Heart left ventricle (tissue), 13 donors: ENCODE data around the gene S100A16.

Source experiments
- POLR2A ChIP-seq, 2 donors: fragments of 450-650 bp; IDR thresholded peaks; one replicate each; pipeline ENCODE4 v1.6.1; 2017; ENCODE audit warnings: antibody characterized with exemption in 2 of 2, mild to moderate bottlenecking in 2 of 2, moderate library complexity in 2 of 2
- TF ChIP-seq, protein P1 (sequence below), 12 donors: fragments of 200-600 bp; sonication (generic) in 4 of 12; IDR thresholded peaks; one replicate each; pipeline versions ENCODE4 v1.5.0 to v1.8.0; 2018 to 2022; ENCODE audit warnings: antibody characterized with exemption in 12 of 12, mild to moderate bottlenecking in 5 of 12
- donor health status: ischemic (EF 13 %, LVEDD 7.1; RV severe dilation, severe dysfunction).
- donor health status: DM: no; HTN: yes; CAD: no.
- donor health status: DM: no; HTN: no; CAD: no.
- donor health status: ischemic (EF 25% LVEDD 6.9; RV normal size, moderate dysfunction).
- donor health status: ischemic (EF 25% LVEDD 5.7; RV mildly dilated, moderate dysfunction).
- donor health status: ischemic (EF 35%, LVEDD 5.7; RV mildly dilated, moderate dysfunction).
- donor health status: nonischemic (EF 11% LVEDD 7.7; RV severe dilation, severe dysfunction).
- donor health status: DM: yes; HTN: yes; CAD: no.
- donor health status: PGD.
- donor health status: ischemic (EF 29% LVEDD 5.4; RV normal size, mild dysfunction).
- donor health status: nonischemic (EF 23%, LVEDD 6.1; RV moderate dilation, normal function).

DNA sequence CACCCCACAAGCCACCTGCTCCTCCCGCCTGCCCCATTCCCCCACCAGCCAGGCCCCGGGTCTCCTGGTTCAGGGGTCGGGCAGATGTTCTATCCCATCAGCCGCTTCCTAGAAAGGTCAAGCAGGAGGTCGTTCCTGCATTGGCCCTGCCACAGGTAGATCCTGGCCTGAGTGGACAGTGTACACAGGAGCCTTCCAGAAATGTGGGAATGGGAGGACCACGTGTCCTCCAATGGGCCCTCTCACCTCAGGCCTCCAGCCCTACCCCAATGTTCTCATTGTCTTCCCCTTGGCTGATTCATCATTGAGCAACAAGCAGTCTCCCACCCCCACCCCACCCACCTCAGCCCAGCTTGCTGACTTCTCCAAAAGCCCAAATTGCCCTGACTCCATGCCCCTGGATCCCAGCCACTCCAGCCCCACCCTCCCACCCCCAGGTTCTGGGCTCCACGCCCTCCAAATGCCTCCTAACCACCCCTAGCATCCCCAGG is 2.1 kb downstream of the S100A16 start:
- TF ChIP-seq, protein P1, sequence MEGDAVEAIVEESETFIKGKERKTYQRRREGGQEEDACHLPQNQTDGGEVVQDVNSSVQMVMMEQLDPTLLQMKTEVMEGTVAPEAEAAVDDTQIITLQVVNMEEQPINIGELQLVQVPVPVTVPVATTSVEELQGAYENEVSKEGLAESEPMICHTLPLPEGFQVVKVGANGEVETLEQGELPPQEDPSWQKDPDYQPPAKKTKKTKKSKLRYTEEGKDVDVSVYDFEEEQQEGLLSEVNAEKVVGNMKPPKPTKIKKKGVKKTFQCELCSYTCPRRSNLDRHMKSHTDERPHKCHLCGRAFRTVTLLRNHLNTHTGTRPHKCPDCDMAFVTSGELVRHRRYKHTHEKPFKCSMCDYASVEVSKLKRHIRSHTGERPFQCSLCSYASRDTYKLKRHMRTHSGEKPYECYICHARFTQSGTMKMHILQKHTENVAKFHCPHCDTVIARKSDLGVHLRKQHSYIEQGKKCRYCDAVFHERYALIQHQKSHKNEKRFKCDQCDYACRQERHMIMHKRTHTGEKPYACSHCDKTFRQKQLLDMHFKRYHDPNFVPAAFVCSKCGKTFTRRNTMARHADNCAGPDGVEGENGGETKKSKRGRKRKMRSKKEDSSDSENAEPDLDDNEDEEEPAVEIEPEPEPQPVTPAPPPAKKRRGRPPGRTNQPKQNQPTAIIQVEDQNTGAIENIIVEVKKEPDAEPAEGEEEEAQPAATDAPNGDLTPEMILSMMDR (IDR thresholded peaks at IDR 0.05) = no peak
- TF ChIP-seq POLR2A (IDR thresholded peaks at IDR 0.05) = no peak
